DND-41 (cell line): ENCODE measurements around the gene FTL.
"Not testable (repeated sequence)": the region's sequence is repeated elsewhere in the genome, so short reads cannot be mapped to it uniquely, and the experiment has no call there.

Experiments used
- CTCF ChIP-seq: IDR thresholded peaks from 2 replicates; pipeline ENCODE4 v1.5.1; 2012; ENCODE audit warnings: borderline replicate concordance, low read length, moderate library complexity, mild to moderate bottlenecking; ENCODE audit not compliant: poor library complexity, severe bottlenecking; ENCODE audit errors: extremely low read depth
- EZH2 ChIP-seq: IDR thresholded peaks from 3 replicates; pipeline ENCODE4 v1.6.1; 2012; ENCODE audit warnings: borderline replicate concordance, low read depth, mild to moderate bottlenecking, moderate library complexity, low read length, inconsistent platforms; ENCODE audit not compliant: severe bottlenecking

DNA sequence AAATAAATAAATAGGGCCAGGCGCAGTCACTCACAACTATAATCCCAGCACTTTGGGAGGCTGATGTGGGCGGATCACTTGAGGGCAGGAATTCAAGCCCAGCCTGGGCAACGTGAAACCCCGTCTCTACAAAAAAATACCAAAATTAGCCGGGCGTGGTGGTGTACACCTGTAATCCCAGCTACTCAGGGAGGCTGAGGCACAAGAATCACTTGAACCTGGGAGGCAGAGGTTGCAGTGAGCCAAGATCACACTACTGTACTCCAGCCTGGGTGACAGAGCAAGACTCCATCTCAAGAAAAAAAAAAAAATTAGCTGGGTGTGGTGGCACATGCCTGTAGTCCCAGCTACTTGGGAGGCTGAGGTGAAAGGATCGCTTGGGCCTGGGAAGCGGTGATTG, 39.2 kb upstream of the FTL start:
- TF ChIP-seq CTCF, EZH2: not testable (repeated sequence)
